Measurements from ENCODE around the gene HLF.
A peak's percentile ranks its signal among the peaks of the same experiment; 100 is the strongest.

DNA sequence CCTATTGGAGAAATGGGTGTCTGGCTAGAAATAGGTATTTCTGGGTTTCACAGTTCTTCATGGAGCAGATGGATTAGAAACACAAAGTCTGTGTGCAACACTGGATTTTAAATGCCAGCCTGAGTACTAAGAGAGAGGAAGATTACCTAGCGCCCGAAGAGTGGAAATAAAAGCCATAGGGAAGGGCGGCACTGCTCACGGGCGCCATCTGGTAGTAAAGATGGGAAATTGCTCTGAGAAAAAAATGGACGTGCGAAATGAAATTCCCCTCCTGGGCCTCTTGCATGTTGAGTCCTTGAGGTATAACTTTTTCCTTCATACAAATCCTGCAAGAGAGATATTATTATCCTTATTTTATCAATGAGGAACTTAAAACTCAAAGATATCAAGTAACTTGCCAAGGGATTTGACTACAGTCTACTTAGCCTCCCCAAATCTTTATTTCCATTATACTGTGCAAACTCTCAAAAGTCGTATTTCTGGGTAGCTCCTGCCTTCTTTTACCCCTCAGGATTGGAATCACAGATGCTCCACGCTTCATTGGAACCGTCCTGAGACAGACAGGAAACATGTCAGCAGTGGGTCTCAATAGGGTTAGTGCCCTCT, 84.1 kb downstream of the HLF start:
- TF ChIP-seq POLR2A (IDR thresholded peaks at IDR 0.05): no peak
- TF ChIP-seq, protein P1, sequence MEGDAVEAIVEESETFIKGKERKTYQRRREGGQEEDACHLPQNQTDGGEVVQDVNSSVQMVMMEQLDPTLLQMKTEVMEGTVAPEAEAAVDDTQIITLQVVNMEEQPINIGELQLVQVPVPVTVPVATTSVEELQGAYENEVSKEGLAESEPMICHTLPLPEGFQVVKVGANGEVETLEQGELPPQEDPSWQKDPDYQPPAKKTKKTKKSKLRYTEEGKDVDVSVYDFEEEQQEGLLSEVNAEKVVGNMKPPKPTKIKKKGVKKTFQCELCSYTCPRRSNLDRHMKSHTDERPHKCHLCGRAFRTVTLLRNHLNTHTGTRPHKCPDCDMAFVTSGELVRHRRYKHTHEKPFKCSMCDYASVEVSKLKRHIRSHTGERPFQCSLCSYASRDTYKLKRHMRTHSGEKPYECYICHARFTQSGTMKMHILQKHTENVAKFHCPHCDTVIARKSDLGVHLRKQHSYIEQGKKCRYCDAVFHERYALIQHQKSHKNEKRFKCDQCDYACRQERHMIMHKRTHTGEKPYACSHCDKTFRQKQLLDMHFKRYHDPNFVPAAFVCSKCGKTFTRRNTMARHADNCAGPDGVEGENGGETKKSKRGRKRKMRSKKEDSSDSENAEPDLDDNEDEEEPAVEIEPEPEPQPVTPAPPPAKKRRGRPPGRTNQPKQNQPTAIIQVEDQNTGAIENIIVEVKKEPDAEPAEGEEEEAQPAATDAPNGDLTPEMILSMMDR (IDR thresholded peaks at IDR 0.05): peak; percentile 73 to 87 (median 81)
